RWPE2 (cell line): ENCODE data around the gene PCSK9.

Source experiments
- ATAC-seq: fragments of 200-7000 bp; cut with Tn5 transposase; 3 replicates; pipeline ENCODE4 v1.9.1; 2021; ENCODE audit warnings: low read depth
- DNase-seq: peaks from one replicate; pipeline ENCODE4 v3.0.0-alpha.2; 2020; ENCODE audit warnings: low spot score
- H3K27ac ChIP-seq: fragments of 450-650 bp; 2 replicates; pipeline ENCODE4 v1.5.1; 2017; ENCODE audit warnings: mild to moderate bottlenecking; ENCODE audit not compliant: poor library complexity, severe bottlenecking
- H3K27me3 ChIP-seq: fragments of 250-450 bp; sonication (Bioruptor Pico); 2 replicates; pipeline ENCODE4 v1.5.1; 2021; ENCODE audit warnings: mild to moderate bottlenecking, moderate library complexity; ENCODE audit not compliant: insufficient read depth, poor library complexity, severe bottlenecking
- H3K36me3 ChIP-seq: fragments of 250-450 bp; sonication (Bioruptor Pico); 2 replicates; pipeline ENCODE4 v1.5.1; 2020; ENCODE audit warnings: low read depth, mild to moderate bottlenecking, moderate library complexity
- H3K4me1 ChIP-seq: fragments of 250-450 bp; sonication (Bioruptor Pico); 2 replicates; pipeline ENCODE4 v1.5.1; 2021; ENCODE audit warnings: mild to moderate bottlenecking, moderate library complexity; ENCODE audit not compliant: insufficient read depth, poor library complexity, severe bottlenecking
- H3K4me3 ChIP-seq: fragments of 250-450 bp; sonication (Bioruptor Pico); 2 replicates; pipeline ENCODE4 v1.5.1; 2021; ENCODE audit warnings: mild to moderate bottlenecking, moderate library complexity; ENCODE audit not compliant: severe bottlenecking
- H3K9me3 ChIP-seq: fragments of 250-450 bp; sonication (Bioruptor Pico); 2 replicates; pipeline ENCODE4 v1.5.1; 2021; ENCODE audit warnings: mild to moderate bottlenecking, moderate library complexity; ENCODE audit not compliant: severe bottlenecking
- TF ChIP-seq, protein P1 (sequence below): fragments of 450-650 bp; IDR thresholded peaks from one replicate; pipeline ENCODE4 v1.5.1; 2017; ENCODE audit warnings: mild to moderate bottlenecking, moderate library complexity; ENCODE audit not compliant: poor library complexity, severe bottlenecking

The PCSK9 gene

DNA sequence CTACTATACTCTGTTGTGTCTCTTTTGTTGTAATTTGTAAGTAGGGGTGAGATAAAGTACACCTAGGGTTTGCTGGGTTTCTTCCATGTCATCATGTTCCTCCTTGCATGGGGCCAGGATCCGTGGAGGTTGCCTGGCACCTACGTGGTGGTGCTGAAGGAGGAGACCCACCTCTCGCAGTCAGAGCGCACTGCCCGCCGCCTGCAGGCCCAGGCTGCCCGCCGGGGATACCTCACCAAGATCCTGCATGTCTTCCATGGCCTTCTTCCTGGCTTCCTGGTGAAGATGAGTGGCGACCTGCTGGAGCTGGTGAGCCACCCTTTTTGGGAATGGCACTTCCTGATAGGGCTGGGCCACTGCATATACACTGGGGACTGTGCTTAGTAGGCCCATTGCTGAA lies 4.4 kb downstream of the PCSK9 start:
- TF ChIP-seq, protein P1, sequence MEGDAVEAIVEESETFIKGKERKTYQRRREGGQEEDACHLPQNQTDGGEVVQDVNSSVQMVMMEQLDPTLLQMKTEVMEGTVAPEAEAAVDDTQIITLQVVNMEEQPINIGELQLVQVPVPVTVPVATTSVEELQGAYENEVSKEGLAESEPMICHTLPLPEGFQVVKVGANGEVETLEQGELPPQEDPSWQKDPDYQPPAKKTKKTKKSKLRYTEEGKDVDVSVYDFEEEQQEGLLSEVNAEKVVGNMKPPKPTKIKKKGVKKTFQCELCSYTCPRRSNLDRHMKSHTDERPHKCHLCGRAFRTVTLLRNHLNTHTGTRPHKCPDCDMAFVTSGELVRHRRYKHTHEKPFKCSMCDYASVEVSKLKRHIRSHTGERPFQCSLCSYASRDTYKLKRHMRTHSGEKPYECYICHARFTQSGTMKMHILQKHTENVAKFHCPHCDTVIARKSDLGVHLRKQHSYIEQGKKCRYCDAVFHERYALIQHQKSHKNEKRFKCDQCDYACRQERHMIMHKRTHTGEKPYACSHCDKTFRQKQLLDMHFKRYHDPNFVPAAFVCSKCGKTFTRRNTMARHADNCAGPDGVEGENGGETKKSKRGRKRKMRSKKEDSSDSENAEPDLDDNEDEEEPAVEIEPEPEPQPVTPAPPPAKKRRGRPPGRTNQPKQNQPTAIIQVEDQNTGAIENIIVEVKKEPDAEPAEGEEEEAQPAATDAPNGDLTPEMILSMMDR: no peak
- Histone ChIP-seq H3K36me3 (peaks cover 77% of the 10 kb centered on the region), H3K4me3 (no peak overlapping the region), H3K9me3 (no peaks in the 10 kb centered on the region), H3K27me3 (no peaks in the 10 kb centered on the region), H3K27ac (no peak overlapping the region), H3K4me1 (peaks cover 21% of the 10 kb centered on the region)
- ATAC-seq (no peak), DNase-seq (peak; percentile 26)

DNA sequence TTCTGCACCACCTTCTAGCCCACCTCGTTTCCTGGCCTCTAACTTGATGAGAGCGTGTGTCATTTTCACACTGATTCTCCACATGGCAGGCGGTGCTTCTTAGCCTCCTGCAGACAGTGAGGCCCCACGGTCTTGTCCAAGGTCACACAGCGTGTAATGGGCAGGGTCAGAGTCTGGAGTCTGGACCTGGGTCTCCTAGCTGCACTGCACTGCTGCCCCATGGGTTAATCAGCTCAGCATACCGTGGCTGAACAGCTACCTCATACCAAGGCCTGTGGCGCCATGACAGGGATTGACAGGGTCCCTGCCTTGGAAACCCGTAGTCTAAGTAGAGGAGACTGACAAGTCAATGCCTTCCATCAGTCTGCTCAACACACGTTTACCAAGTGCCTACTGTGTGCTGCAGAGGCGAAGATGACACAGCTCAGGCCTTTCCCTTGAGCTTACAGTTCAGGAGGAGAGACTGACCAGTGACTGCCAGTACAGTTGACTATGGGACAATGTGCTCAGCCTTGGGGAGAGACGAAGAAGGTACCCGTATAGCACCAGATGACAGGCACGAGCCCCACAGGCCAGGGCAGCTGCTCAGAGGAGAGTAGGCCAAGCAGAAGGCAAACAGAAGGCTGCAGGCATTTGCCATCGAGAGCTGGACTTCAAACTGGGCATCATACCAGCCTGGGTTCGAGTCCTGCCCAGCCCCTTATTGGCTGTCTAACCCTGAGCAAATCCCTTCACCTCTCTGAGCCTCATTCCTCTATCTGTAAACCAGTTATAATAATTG lies 5.5 kb downstream of the PCSK9 start:
- peak; percentile 27 for DNase-seq
- Histone ChIP-seq H3K27me3 (no peaks in the 10 kb centered on the region), H3K9me3 (no peaks in the 10 kb centered on the region), H3K27ac (no peak overlapping the region), H3K4me1 (peaks cover 17% of the 10 kb centered on the region), H3K4me3 (no peak overlapping the region), H3K36me3 (peaks cover 88% of the 10 kb centered on the region)
- no peak for ATAC-seq
- TF ChIP-seq, protein P1: no peak

DNA sequence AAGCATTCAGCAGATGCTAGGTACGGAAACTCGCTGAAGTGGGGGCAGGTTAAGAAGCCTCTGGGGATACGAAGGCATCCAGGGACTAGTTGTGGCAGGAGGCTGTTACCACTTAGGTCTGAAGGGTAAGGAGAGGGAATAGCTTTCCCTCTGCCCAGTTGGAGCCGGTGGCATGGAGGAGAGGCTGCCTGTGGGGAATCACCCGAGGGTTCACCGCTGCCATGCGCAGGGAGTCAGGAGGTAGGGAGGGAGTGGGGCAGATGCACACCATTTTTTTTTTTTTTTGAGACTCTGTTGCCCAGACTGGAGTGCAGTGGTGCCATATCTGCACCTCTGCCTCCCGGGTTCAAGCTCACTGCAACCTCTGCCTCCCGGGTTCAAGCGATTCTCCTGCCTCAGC lies 6.1 kb downstream of the PCSK9 start:
- Histone ChIP-seq H3K4me3 (no peak overlapping the region), H3K9me3 (no peaks in the 10 kb centered on the region), H3K36me3 (peaks cover 94% of the 10 kb centered on the region), H3K27ac (no peak overlapping the region), H3K27me3 (no peaks in the 10 kb centered on the region), H3K4me1 (peaks cover 17% of the 10 kb centered on the region)
- ATAC-seq: no peak
- TF ChIP-seq, protein P1: no peak
- peak; percentile 14 for DNase-seq

DNA sequence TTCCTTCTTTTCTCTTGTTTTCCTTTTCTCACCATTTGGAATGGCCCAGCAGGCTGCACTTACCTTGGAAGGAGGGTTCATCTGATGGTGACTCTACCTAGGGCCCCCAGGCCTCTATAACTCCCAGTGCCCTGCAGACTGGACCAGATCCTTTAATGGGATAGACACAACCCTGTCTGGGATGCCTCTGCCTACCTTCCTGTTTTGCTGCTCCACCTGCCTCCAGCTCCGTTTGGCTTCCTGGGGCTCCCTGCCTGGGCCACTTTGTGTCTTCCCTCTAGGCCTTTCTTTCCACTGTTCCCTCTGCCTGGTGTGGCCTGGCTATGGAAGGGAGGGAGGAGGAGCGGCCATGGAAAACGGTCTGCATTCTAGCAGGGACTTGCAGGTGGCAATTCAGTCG lies 7.5 kb downstream of the PCSK9 start:
- TF ChIP-seq, protein P1: no peak
- H3K27me3 ChIP-seq: no peaks in the 10 kb centered on the region
- H3K4me1 ChIP-seq: peaks cover 11% of the 10 kb centered on the region
- no peak overlapping the region for H3K4me3 ChIP-seq
- DNase-seq (peak; percentile 17), ATAC-seq (no peak)
- H3K36me3 ChIP-seq: peaks cover 98% of the 10 kb centered on the region
- no peak overlapping the region for H3K27ac ChIP-seq
- H3K9me3 ChIP-seq: no peaks in the 10 kb centered on the region

DNA sequence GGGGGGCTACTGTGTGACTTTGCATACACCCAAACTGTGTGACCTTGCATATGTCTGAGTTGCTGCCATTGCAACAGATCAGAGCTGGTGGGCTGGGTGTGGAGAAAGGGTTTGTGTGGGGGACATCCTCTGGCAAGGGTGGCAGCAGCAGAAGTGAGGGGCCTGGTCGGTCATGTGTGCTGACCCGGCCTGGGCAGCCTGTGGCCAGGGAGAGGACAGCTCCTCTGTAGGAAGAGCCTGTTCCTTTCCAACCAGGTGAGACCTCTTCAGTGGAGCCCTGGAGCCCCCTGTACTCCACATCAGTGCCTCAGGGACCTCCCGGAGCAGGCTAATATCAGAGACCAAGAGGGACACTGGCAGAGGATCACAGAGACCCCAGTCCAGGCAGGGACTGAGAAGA lies 8.3 kb downstream of the PCSK9 start:
- Histone ChIP-seq H3K36me3 (peaks cover 98% of the 10 kb centered on the region), H3K4me3 (no peak overlapping the region), H3K27me3 (no peaks in the 10 kb centered on the region), H3K9me3 (no peaks in the 10 kb centered on the region), H3K27ac (no peak overlapping the region), H3K4me1 (peaks cover 3% of the 10 kb centered on the region)
- ATAC-seq: no peak
- TF ChIP-seq, protein P1: no peak
- no peak for DNase-seq
